Lower leg skin (tissue), 4 donors: Measurements from ENCODE around the gene NCKAP5. TPM values are rescaled to one million over a fixed set of nuclear protein-coding genes. Genes with fewer than 3 reads are reported as not detected.

Experiments used
- DNase-seq, 2 donors: peaks; one replicate each; pipeline ENCODE4 v3.0.0-alpha.2; 2019; ENCODE audit warnings: low spot score in 2 of 2
- H3K4me3 ChIP-seq: fragments of 200-600 bp; sonication (generic); 2 replicates; pipeline ENCODE4 v1.5.1; 2017; ENCODE audit warnings: mild to moderate bottlenecking, low read depth; ENCODE audit not compliant: poor library complexity, severe bottlenecking
- CTCF ChIP-seq, 3 donors: fragments of 450-650 bp; IDR thresholded peaks; one replicate each; pipeline ENCODE4 v1.5.1; 2016; ENCODE audit warnings: antibody characterized with exemption in 3 of 3, mild to moderate bottlenecking in 3 of 3, moderate library complexity in 2 of 3
- POLR2A ChIP-seq, 2 donors: fragments of 450-650 bp; IDR thresholded peaks; one replicate each; pipeline ENCODE4 v1.6.1; 2016 to 2017; ENCODE audit warnings: antibody characterized with exemption in 2 of 2, mild to moderate bottlenecking in 1 of 2, moderate library complexity in 1 of 2
- WGBS, 2 donors: methylation state at CpG; one replicate each; pipeline ENCODE4 v1.1.5; 2018; 5-methylcytosine and 5-hydroxymethylcytosine counted together
- intact Hi-C: fragments of 100-400 bp; cut with DNase I; formaldehyde crosslinking; loops from one replicate; pipeline ENCODE4 v1.15.0; 2023; ENCODE audit warnings: low total_unique reads
- total RNA-seq, 4 donors: library from RNA; depleted of rRNA; stranded (reverse); fragments of >200 nt; gene quantifications; one replicate each; pipeline ENCODE4 v1.1.0, GENCODE V29; 2016

The NCKAP5 gene
- total RNA-seq, 4 donors from 2014 or later: 2.0 to 5.1 (median 3.6) TPM

- TF ChIP-seq CTCF (IDR thresholded peaks at IDR 0.05) (no peak), POLR2A (IDR thresholded peaks at IDR 0.05) (no peak)
- H3K4me3 ChIP-seq: no peak overlapping the region
- DNase-seq: no peak
- intact Hi-C loops: no loop called here
Measured at GRCh38 chr2:132760405-132760804, 807.9 kb downstream of the NCKAP5 start.

- H3K4me3 ChIP-seq: no peak overlapping the region
- TF ChIP-seq POLR2A (IDR thresholded peaks at IDR 0.05): no peak
- TF ChIP-seq CTCF (IDR thresholded peaks at IDR 0.05): no peak
- no peak for DNase-seq
- intact Hi-C loops: no loop called here
Measured at GRCh38 chr2:132758995-132759394, 809.3 kb downstream of the NCKAP5 start.

DNA sequence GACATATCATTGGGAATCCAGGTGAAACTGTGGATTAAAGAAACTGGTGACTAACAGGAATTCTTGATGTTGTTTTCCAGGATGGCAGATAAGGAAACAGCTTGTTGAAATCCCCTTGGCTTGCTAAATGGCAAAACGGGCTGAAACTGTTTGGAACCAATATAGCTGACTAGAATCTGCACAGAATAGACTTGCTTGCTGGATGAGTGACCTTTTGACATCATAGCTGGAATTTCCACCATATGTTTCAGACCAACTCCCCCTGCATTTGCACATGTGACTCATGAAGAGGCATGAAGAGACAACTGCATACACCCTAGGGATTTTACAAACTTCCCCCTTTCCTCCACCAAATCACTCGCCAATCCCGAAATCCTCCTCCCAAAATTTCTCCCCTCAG lies 810.6 kb downstream of the NCKAP5 start:
- DNase-seq: no peak
- H3K4me3 ChIP-seq: no peak overlapping the region
- intact Hi-C loops: no loop called here
- WGBS, 2 donors: 39 to 50% methylated on average over 3 of the region's 3 CpGs
- no peak for TF ChIP-seq POLR2A (IDR thresholded peaks at IDR 0.05)
- TF ChIP-seq CTCF (IDR thresholded peaks at IDR 0.05): no peak

GRCh38 chr2:132757002-132757589 lies 811.2 kb downstream of the NCKAP5 start:
- intact Hi-C loops: no loop called here
- no peak overlapping the region for H3K4me3 ChIP-seq
- 39 to 50% methylated on average over 3 of the region's 3 CpGs for WGBS, 2 donors
- no peak for DNase-seq
- TF ChIP-seq CTCF (IDR thresholded peaks at IDR 0.05): no peak

- no peak overlapping the region for H3K4me3 ChIP-seq
- WGBS, 2 donors: 90 to 100% methylated on average over 2 of the region's 2 CpGs
- intact Hi-C loops: no loop called here
- no peak for DNase-seq
- TF ChIP-seq CTCF (IDR thresholded peaks at IDR 0.05) (no peak), POLR2A (IDR thresholded peaks at IDR 0.05) (no peak)
Measured at GRCh38 chr2:132754867-132755472, 813.3 kb downstream of the NCKAP5 start.

- intact Hi-C loops: no loop called here
- no peak for DNase-seq
- TF ChIP-seq POLR2A (IDR thresholded peaks at IDR 0.05) (no peak), CTCF (IDR thresholded peaks at IDR 0.05) (no peak)
- WGBS, 2 donors: 47 to 54% methylated on average over 1 of the region's 1 CpG
- H3K4me3 ChIP-seq: no peak overlapping the region
Measured at GRCh38 chr2:132754392-132754791, 813.9 kb downstream of the NCKAP5 start.
